Fibroblast of lung (primary cell): ENCODE measurements around the gene CUBN.

Source experiments
- CTCF ChIP-seq, 2 donors: IDR thresholded peaks in 1 of 2; conservative IDR thresholded peaks in 1 of 2; 1 replicate in 1 of 2; 2 replicates in 1 of 2; pipeline ENCODE4 v1.5.1; 2011 to 2012; ENCODE audit warnings: low read length in 2 of 2, control low read depth in 1 of 2, inconsistent platforms in 1 of 2, low read depth in 1 of 2, mild to moderate bottlenecking in 1 of 2
- EZH2 ChIP-seq: IDR thresholded peaks from 2 replicates; pipeline ENCODE4 v1.5.1; 2012; ENCODE audit warnings: low read length, control low read depth, mild to moderate bottlenecking; ENCODE audit errors: missing control alignments

DNA sequence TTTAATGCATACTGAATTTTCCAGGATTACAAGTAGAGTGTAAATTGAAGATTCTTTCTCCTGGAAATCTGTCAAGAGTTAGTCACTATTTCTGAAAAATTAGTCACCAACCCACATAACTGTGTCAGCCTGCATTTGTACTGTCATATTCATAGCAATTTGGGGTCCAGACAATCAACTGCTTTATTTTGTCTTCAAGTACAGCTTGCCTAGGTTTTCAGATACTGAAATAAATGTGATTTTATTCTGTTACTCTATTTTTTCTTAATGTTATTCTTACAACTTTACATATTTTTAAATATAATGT lies 55.1 kb downstream of the CUBN start:
- TF ChIP-seq CTCF (conservative IDR thresholded peaks at IDR 0.05 in 1 of 2, IDR thresholded peaks at IDR 0.05 in 1 of 2; ENCODE audit: low read depth in 1 of 2, low read length in 2 of 2) (no peak), EZH2 (no peak)
